Measurements from ENCODE around the gene MEI1. TPM values are rescaled to one million over a fixed set of nuclear protein-coding genes. Genes with fewer than 3 reads are reported as not detected.

Gene MEI1
- total and polyA plus RNA-seq, 9 of the 15 experiments (the other 6 are each of a cell fraction or from before 2014, with no cell fraction given) = 0.08 to 0.68 (median 0.18) TPM; not detected in 2

DNA sequence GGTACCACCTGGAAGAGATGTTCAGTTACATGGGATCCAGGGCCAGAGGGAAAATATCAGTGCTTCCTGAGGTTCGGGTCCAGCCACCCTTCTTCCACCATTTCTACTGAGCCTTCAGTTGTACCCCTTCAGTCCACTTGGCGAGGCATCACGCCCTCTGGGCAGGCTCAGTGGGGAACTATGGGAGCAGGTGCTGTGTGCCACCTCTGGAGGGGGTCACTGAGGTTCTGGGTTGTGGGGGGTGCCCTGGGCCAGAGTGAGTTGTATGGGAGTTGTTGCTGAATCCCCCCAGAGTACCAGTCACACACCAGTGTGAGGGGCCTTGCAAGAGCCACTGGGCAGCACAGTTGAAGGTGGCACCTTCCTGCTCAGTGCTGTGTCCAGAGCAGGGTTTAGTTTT lies 130.9 kb downstream of the MEI1 start:
- Histone ChIP-seq H3K27me3 (ENCODE audit: control insufficient read depth in 2 of 2, insufficient read depth in 2 of 2, low read length in 2 of 2) (no peaks in the 10 kb centered on the region), H3K9me1 (ENCODE audit: control insufficient read depth, insufficient read depth, low read length) (no peaks in the 10 kb centered on the region), H2AFZ (ENCODE audit: low read depth, low read length) (no peak overlapping the region), H3K79me2 (ENCODE audit: control insufficient read depth, insufficient read depth, low read length) (peaks cover 27% of the 10 kb centered on the region), H3K27ac (ENCODE audit: extremely low read depth, low read depth, low read length) (no peak overlapping the region), H3K9me3 (replicated peaks; ENCODE audit: control insufficient read depth, insufficient read depth, low read depth, low read length) (no peaks in the 10 kb centered on the region; the same call in 1 of the 2 replicates), H3K4me1 (replicated peaks in 1 of 2; ENCODE audit: control insufficient read depth in 2 of 2, insufficient read depth in 2 of 2, low read length in 2 of 2) (peaks cover 13 to 26% of the 10 kb centered on the region in 2 experiments; a peak in 4 of 5 replicates), H3K4me2 (ENCODE audit: insufficient read depth, low read length) (no peak overlapping the region), H3K4me3 (no peak overlapping the region), H3K9ac (ENCODE audit: insufficient read depth in 1 of 2, low read depth in 2 of 2, low read length in 2 of 2) (no peak overlapping the region), H4K20me1 (replicated peaks; ENCODE audit: control insufficient read depth, insufficient read depth, low read length) (no peaks in the 10 kb centered on the region), H3K36me3 (ENCODE audit: control insufficient read depth, insufficient read depth, low read length) (peaks cover 19% of the 10 kb centered on the region; the same call in 2 of the 3 replicates)
- TF ChIP-seq, protein P1, sequence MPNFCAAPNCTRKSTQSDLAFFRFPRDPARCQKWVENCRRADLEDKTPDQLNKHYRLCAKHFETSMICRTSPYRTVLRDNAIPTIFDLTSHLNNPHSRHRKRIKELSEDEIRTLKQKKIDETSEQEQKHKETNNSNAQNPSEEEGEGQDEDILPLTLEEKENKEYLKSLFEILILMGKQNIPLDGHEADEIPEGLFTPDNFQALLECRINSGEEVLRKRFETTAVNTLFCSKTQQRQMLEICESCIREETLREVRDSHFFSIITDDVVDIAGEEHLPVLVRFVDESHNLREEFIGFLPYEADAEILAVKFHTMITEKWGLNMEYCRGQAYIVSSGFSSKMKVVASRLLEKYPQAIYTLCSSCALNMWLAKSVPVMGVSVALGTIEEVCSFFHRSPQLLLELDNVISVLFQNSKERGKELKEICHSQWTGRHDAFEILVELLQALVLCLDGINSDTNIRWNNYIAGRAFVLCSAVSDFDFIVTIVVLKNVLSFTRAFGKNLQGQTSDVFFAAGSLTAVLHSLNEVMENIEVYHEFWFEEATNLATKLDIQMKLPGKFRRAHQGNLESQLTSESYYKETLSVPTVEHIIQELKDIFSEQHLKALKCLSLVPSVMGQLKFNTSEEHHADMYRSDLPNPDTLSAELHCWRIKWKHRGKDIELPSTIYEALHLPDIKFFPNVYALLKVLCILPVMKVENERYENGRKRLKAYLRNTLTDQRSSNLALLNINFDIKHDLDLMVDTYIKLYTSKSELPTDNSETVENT (CRISPR knock-in tag; IDR thresholded peaks at IDR 0.05) = no peak
- TF ChIP-seq, protein P2, sequence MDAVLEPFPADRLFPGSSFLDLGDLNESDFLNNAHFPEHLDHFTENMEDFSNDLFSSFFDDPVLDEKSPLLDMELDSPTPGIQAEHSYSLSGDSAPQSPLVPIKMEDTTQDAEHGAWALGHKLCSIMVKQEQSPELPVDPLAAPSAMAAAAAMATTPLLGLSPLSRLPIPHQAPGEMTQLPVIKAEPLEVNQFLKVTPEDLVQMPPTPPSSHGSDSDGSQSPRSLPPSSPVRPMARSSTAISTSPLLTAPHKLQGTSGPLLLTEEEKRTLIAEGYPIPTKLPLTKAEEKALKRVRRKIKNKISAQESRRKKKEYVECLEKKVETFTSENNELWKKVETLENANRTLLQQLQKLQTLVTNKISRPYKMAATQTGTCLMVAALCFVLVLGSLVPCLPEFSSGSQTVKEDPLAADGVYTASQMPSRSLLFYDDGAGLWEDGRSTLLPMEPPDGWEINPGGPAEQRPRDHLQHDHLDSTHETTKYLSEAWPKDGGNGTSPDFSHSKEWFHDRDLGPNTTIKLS (IDR thresholded peaks at IDR 0.05; ENCODE audit: borderline replicate concordance, low read depth) = peak; percentile 80; the same call in 1 of the 2 replicates
- TF ChIP-seq, protein P3, sequence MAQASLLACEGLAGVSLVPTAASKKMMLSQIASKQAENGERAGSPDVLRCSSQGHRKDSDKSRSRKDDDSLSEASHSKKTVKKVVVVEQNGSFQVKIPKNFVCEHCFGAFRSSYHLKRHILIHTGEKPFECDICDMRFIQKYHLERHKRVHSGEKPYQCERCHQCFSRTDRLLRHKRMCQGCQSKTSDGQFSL (CRISPR knock-in tag; IDR thresholded peaks at IDR 0.05) = 0 out of 2 replicates have a peak, but pooled peaks have one; percentile 43
- TF ChIP-seq, protein P3 (tag; IDR thresholded peaks at IDR 0.05) = no peak
- TF ChIP-seq, protein P4, sequence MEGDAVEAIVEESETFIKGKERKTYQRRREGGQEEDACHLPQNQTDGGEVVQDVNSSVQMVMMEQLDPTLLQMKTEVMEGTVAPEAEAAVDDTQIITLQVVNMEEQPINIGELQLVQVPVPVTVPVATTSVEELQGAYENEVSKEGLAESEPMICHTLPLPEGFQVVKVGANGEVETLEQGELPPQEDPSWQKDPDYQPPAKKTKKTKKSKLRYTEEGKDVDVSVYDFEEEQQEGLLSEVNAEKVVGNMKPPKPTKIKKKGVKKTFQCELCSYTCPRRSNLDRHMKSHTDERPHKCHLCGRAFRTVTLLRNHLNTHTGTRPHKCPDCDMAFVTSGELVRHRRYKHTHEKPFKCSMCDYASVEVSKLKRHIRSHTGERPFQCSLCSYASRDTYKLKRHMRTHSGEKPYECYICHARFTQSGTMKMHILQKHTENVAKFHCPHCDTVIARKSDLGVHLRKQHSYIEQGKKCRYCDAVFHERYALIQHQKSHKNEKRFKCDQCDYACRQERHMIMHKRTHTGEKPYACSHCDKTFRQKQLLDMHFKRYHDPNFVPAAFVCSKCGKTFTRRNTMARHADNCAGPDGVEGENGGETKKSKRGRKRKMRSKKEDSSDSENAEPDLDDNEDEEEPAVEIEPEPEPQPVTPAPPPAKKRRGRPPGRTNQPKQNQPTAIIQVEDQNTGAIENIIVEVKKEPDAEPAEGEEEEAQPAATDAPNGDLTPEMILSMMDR (IDR thresholded peaks at IDR 0.05 in 2 of 3, conservative IDR thresholded peaks at IDR 0.05 in 1 of 3; ENCODE audit: insufficient read depth in 2 of 3, low read depth in 1 of 3, low read length in 3 of 3) = peak in 2 of 3 experiments; percentile 22 to 40; a peak in 3 of 6 replicates
- TF ChIP-seq KLF10 (CRISPR knock-in tag; IDR thresholded peaks at IDR 0.05) = no peak
- TF ChIP-seq, protein P5, sequence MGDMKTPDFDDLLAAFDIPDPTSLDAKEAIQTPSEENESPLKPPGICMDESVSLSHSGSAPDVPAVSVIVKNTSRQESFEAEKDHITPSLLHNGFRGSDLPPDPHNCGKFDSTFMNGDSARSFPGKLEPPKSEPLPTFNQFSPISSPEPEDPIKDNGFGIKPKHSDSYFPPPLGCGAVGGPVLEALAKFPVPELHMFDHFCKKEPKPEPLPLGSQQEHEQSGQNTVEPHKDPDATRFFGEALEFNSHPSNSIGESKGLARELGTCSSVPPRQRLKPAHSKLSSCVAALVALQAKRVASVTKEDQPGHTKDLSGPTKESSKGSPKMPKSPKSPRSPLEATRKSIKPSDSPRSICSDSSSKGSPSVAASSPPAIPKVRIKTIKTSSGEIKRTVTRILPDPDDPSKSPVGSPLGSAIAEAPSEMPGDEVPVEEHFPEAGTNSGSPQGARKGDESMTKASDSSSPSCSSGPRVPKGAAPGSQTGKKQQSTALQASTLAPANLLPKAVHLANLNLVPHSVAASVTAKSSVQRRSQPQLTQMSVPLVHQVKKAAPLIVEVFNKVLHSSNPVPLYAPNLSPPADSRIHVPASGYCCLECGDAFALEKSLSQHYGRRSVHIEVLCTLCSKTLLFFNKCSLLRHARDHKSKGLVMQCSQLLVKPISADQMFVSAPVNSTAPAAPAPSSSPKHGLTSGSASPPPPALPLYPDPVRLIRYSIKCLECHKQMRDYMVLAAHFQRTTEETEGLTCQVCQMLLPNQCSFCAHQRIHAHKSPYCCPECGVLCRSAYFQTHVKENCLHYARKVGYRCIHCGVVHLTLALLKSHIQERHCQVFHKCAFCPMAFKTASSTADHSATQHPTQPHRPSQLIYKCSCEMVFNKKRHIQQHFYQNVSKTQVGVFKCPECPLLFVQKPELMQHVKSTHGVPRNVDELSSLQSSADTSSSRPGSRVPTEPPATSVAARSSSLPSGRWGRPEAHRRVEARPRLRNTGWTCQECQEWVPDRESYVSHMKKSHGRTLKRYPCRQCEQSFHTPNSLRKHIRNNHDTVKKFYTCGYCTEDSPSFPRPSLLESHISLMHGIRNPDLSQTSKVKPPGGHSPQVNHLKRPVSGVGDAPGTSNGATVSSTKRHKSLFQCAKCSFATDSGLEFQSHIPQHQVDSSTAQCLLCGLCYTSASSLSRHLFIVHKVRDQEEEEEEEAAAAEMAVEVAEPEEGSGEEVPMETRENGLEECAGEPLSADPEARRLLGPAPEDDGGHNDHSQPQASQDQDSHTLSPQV (IDR thresholded peaks at IDR 0.05) = 0 out of 2 replicates have a peak, but pooled peaks have one; percentile 19
- TF ChIP-seq, protein P6, sequence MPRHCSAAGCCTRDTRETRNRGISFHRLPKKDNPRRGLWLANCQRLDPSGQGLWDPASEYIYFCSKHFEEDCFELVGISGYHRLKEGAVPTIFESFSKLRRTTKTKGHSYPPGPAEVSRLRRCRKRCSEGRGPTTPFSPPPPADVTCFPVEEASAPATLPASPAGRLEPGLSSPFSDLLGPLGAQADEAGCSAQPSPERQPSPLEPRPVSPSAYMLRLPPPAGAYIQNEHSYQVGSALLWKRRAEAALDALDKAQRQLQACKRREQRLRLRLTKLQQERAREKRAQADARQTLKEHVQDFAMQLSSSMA (CRISPR knock-in tag; IDR thresholded peaks at IDR 0.05) = no peak
- FAIRE-seq = no peak
- POLR2A ChIA-PET = interaction anchor here (1.2 kb wide), 1 partner anchor 16 kb away, joined by 3 read pairs; no protein-coding TSS in a partner anchor
- 100% methylated on average over 3 of the region's 3 CpGs for WGBS (ENCODE audit: insufficient coverage, low coverage, missing lambda C conversion rate)
- in situ Hi-C loops (cut with MboI) (no loop called here), intact Hi-C loops (cut with micrococcal nuclease) (no loop called here)
- no peak for DNase-seq (ENCODE audit: extremely low read depth in 1 of 4, low spot score in 3 of 4)
- no TSS peak for BruUV-seq (replicated peaks)
- CTCF ChIA-PET (ENCODE audit: low intra/inter-chr PET ratio) = no interaction called here
- no peak for ATAC-seq

Measured in K562 (cell line).